ENCODE data around the gene PLB1. TPM values are rescaled to one million over a fixed set of nuclear protein-coding genes. Genes with fewer than 3 reads are reported as not detected.

The PLB1 gene
- total RNA-seq, 1 donor from 2014 or later: 1.8 TPM

DNA sequence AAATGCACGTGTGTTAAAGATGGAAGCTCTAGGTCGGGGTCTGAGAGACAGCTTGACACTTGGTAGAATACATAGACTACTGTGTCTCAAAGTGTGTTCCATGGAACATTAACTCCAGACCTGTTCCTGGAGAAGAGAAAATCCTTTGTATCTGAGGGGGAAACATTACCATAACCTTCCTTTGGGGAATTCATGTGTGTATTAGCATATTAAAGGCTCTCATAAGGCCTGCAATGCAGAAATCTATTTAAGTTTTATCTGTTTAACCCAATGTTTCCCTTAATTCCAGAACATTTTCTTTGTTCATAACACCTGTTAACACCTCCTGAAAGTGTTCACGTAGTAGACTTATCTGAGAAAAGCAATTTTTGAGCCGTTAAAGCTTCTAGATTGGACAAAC is 99.5 kb downstream of the PLB1 start:
- DNase-seq: no peak
- no peak for ATAC-seq (ENCODE audit: poor library complexity)
- intact Hi-C loops (cut with DNase I): no loop called here

DNA sequence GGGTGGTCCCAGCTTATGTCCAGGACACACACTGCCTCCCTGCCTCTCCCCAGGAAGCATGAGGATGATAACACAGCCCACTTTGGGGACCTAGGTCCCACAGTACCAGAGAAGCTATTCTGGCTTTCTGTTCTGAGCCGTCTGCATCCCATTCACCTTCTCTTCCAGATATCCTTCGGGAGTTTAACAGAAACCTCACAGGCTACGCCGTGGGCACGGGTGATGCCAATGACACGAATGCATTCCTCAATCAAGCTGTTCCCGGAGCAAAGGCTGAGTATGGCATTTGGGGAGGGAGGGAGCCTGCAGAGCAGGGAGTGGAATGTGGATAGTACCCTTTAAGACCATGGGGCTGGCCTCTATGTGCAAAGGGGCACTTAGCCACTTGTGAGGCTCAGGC is 102.6 kb downstream of the PLB1 start:
- ATAC-seq (ENCODE audit: poor library complexity) (no peak), DNase-seq (no peak)
- intact Hi-C loops (cut with DNase I): no loop called here

DNA sequence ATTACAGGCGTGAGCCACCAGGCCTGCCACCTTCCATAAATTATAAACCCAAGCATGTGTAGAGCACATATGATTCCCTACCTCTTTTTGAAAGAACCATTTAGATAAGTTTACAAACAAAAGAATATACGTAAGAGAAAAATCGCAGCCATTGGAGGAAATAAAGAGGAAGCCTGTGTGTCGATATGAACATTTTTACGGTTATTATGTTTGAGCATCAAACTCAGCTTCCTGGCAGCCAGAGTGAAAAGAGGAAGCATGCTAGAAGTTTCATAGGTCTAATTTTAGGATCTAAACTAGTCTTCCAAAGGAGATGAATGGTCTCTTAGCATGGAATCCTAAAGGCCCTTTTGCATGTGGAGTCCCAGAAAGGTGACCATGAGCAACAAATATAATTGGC is 104.3 kb downstream of the PLB1 start:
- ATAC-seq (ENCODE audit: poor library complexity): no peak
- intact Hi-C loops (cut with DNase I): no loop called here

GRCh38 chr2:28601616-28602015 is 105.8 kb downstream of the PLB1 start:
- DNase-seq (peak; percentile 56), ATAC-seq (ENCODE audit: poor library complexity) (peak; percentile 27)
- intact Hi-C loops (cut with DNase I): no loop called here

More for the DNA sequence above, 104.3 kb downstream of the PLB1 start:
- DNase-seq: no peak

- ATAC-seq (ENCODE audit: poor library complexity) (no peak), DNase-seq (peak; percentile 22)
- intact Hi-C loops (cut with DNase I): no loop called here
Measured at GRCh38 chr2:28602136-28602660, 106.3 kb downstream of the PLB1 start.

- intact Hi-C loops (cut with DNase I): no loop called here
- peak; percentile 33 for DNase-seq
- ATAC-seq (ENCODE audit: poor library complexity): no peak
Measured at GRCh38 chr2:28602751-28603639, 107.1 kb downstream of the PLB1 start.

- ATAC-seq (ENCODE audit: poor library complexity) (no peak), DNase-seq (no peak)
- intact Hi-C loops (cut with DNase I): no loop called here
Measured at GRCh38 chr2:28603821-28604220, 108.0 kb downstream of the PLB1 start.

GRCh38 chr2:28604284-28604843 is 108.5 kb downstream of the PLB1 start:
- intact Hi-C loops (cut with DNase I): no loop called here
- DNase-seq (peak; percentile 4), ATAC-seq (ENCODE audit: poor library complexity) (no peak)

DNA sequence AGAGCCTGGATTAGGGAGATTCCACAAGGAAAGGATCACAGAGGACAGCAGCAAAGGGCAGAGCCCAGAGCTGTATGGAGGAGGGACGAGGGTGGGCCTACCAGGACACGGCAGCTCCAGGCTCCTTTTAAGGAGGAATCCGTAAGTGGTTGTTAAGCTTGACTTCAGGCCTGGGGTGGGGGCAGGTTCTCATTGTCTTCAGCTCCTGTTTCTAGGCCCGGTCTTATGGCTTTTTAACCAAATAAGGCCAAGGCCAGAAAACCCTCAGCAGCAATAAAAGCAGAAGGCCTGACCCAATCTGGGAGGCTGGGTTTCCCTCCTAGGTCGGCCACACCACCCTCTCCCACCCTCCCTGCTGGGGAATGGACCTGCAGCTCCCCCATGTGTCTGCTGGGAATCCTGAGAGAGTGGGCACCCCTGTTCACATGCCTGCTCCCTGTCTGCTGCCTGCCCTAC is 111.2 kb downstream of the PLB1 start:
- DNase-seq: peak; percentile 44
- ATAC-seq (ENCODE audit: poor library complexity): peak; percentile 58
- intact Hi-C loops (cut with DNase I): no loop called here

DNA sequence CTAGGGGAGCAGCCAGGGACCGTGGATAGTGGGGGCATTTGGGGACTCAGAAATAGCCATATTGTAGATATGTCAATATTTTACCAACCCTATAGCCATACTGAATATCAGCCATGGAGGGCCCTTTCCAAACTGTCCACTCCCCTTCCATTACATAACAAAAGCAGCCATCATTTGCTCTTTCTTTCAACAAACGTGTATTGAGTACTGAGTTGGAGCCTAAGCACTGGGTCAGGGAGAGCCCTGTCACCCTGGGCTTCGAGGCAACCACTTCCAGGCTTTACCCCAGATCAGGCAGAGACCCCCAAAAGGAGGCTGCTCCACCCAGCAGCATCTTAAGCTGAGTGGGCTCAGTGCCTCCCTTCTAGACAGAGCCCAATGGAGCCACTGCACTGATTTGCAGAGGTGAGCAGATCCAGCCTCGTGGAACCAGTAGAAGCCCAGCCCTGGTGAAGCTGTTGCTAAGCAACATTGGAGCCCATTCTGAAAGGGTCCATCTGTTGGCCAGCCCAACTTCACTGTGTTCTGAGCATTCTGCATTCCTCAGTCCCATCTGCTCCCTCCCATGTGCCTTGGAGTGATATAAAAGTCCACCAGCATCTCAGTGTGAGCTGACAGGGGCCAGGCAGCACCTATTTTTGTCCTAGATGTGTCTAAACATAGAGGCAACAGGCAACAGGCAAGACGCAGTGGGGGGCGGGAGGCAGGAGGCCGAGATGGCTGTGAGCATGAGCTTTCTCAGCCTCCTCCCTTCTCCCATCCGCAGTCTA is 112.1 kb downstream of the PLB1 start:
- ATAC-seq (ENCODE audit: poor library complexity): peak; percentile 91
- DNase-seq: peak; percentile 71
- intact Hi-C loops (cut with DNase I): no loop called here

- DNase-seq (peak; percentile 17), ATAC-seq (ENCODE audit: poor library complexity) (peak; percentile 55)
- intact Hi-C loops (cut with DNase I): no loop called here
Measured at GRCh38 chr2:28608500-28609424, 112.9 kb downstream of the PLB1 start.

DNA sequence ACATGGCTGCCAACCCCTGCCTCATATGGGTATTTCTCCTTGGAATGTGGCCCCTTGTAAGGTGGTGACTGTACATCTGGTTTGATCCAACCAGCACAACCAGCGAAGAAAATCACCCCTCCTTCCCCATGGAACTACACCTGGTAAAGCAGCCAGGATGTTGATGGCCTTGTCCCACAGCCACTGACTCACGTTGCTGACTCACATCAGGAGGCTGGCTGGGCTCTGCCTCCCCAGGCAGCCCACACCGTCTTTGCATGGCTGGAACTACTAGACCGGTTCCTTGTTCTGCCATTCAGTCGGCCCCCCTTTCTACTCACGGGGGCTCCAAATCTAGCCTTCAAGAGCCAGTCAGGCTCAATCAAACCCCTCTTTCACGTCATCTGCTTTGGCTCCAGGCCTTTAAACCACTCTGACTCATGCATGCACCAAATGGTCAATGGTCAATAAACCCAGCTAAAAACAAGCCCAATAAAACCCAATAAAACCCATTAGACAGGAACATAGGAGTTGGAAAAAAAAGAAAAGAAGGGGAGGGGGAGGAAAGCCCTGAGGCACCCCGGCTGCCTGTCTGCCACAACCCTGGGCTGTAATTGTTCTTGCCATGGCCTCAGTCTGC is 114.8 kb downstream of the PLB1 start:
- DNase-seq (no peak), ATAC-seq (ENCODE audit: poor library complexity) (no peak)
- intact Hi-C loops (cut with DNase I): no loop called here

DNA sequence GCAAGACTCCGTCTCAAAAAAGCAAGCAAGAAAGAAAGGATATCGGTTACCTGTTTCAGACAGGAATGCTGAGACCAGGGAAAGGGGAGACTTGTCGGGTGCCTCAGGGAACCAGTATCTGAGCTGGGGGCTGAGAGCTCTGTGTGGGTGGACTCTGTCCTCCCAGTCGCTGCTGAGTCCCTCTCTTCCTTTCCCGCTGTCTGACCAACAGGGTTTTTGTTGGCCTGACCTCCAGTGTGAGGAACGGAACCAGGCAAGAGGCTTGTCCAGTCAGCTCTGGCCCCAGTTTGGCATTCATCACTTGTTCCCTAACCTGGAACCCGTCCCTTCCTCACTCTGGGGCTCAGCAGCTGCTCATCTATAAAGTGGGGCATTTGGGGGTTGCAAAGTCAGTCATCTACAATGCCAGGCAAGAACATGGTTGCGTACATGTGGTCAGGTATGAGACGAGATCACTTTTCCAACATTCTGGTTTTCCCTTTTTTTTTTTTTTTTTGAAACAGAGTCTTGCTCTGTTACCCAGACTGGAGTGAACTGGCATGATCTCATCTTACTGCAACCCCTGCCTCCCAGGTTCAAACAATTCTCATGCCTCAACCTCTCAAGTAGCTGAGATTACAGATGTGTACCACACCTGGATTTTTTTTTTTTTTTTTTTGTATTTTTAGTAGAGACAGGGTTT is 116.4 kb downstream of the PLB1 start:
- DNase-seq: no peak
- no peak for ATAC-seq (ENCODE audit: poor library complexity)
- intact Hi-C loops (cut with DNase I): no loop called here

DNA sequence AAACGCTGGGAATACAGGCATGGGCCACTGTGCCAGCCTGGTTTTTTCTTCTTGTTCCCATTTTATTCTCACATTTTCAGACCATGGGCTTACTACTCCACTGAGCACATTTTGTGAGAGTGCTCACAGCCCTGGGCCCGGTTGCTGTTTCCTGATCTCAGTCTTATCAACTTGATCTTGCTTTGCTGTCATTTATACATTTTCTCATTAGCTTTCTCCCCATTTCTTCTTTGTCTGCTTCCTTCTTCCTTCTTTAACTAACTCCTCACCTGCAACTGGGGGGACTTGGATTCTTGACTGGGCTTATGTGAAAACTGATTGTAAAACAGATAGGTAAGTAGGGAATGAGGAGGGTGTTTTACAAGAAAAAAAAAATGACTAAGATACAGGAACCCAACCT is 117.3 kb downstream of the PLB1 start:
- intact Hi-C loops (cut with DNase I): no loop called here
- no peak for ATAC-seq (ENCODE audit: poor library complexity)
- DNase-seq: no peak

GRCh38 chr2:28613633-28614501 is 118.0 kb downstream of the PLB1 start:
- no peak for ATAC-seq (ENCODE audit: poor library complexity)
- no peak for DNase-seq
- intact Hi-C loops (cut with DNase I): no loop called here

DNA sequence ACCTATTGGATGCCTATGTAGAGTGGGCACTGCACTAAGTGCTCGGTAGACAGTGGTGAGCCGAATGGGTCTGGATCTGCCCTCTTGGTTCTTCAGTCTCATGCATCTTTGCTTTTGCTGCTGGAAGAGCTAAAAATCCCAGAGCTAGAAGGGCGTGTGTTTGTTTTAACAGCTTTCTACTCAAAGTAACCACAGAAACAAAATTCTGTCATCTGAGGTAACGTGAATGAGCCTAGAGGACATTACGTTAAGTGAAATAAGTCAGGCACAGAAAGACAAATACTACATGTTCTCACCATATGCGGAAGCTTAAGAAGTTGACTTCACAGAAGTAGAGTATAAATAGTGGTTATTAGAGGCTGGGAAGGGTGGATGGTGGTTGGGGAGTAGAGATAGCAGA is 119.8 kb downstream of the PLB1 start:
- no peak for DNase-seq
- ATAC-seq (ENCODE audit: poor library complexity): no peak
- intact Hi-C loops (cut with DNase I): no loop called here
